ENCODE results near the gene PTH1R.

PTH1R gene

DNA sequence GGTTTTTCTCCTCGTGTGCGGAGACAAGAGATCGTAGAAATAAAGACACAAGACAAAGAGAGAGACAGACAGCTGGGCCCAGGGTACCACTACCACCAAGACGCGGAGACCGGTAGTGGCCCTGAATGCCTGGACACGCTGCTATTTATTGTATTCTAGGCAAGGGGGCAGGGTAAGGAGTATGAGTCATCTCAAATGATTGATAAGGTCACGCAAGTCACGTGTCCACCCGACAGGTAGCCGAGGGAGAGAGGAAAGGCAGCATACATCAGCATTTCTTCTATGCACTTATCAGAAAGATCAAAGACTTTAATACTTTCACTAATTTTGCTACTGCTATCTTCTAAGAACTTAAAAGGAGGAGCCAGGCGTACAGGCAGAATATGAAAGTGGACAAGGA lies 42.5 kb upstream of the PTH1R start:
- no peaks in the 10 kb centered on the region for H3K27me3 ChIP-seq (ENCODE audit: insufficient read depth, low read length, poor library complexity)
- H3K27ac ChIP-seq (ENCODE audit: low read length): no peak overlapping the region
- H3K4me3 ChIP-seq (ENCODE audit: low read depth in 1 of 2, low read length in 2 of 2): no peak overlapping the region
- ATAC-seq (ENCODE audit: insufficient read depth, low read depth) (no peak), DNase-seq (no peak)
- TF ChIP-seq, protein P1, sequence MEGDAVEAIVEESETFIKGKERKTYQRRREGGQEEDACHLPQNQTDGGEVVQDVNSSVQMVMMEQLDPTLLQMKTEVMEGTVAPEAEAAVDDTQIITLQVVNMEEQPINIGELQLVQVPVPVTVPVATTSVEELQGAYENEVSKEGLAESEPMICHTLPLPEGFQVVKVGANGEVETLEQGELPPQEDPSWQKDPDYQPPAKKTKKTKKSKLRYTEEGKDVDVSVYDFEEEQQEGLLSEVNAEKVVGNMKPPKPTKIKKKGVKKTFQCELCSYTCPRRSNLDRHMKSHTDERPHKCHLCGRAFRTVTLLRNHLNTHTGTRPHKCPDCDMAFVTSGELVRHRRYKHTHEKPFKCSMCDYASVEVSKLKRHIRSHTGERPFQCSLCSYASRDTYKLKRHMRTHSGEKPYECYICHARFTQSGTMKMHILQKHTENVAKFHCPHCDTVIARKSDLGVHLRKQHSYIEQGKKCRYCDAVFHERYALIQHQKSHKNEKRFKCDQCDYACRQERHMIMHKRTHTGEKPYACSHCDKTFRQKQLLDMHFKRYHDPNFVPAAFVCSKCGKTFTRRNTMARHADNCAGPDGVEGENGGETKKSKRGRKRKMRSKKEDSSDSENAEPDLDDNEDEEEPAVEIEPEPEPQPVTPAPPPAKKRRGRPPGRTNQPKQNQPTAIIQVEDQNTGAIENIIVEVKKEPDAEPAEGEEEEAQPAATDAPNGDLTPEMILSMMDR (IDR thresholded peaks at IDR 0.05; ENCODE audit: borderline replicate concordance, extremely low read depth, low read length, poor library complexity, severe bottlenecking): no peak
- H3K9ac ChIP-seq (ENCODE audit: low read depth, low read length): no peak overlapping the region
- no peaks in the 10 kb centered on the region for H3K79me2 ChIP-seq (ENCODE audit: insufficient read depth, low read length)
- no peak overlapping the region for H3K4me2 ChIP-seq (ENCODE audit: insufficient read depth, low read length)
- H2AFZ ChIP-seq (ENCODE audit: low read depth, low read length): no peak overlapping the region
- no peaks in the 10 kb centered on the region for H3K36me3 ChIP-seq (ENCODE audit: insufficient read depth, low read length)
- peaks cover 14% of the 10 kb centered on the region for H3K9me3 ChIP-seq (ENCODE audit: insufficient read depth, low read length, severe bottlenecking)
- H4K20me1 ChIP-seq (ENCODE audit: insufficient read depth, low read length): no peaks in the 10 kb centered on the region
- no peaks in the 10 kb centered on the region for H3K4me1 ChIP-seq (ENCODE audit: insufficient read depth, low read length)

GRCh38 chr3:46835491-46835890 lies 42.0 kb upstream of the PTH1R start:
- no peak for ATAC-seq (ENCODE audit: insufficient read depth, low read depth)

DNA sequence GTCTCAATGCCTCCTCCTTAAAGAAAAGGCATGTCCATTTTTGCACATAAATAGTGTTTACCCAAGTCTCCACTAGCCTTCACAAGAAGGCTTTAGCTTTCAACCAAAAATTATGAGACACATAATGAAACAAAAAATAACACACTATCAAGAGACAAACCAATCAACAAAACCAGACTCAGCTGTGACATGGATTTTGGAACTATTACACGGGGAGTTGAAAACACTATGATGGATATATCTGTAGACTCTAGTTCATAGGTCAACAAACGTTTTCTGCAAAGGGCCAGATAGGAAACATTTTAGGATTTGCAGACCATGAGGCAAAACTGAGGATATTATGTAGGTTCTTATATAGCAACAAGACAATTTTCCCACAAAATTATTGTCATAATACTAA lies 39.2 kb upstream of the PTH1R start:
- no peak for TF ChIP-seq EZH2 (IDR thresholded peaks at IDR 0.05; ENCODE audit: borderline replicate concordance, low read depth, low read length, severe bottlenecking)
- TF ChIP-seq, protein P1 (IDR thresholded peaks at IDR 0.05; ENCODE audit: borderline replicate concordance, extremely low read depth, low read length, poor library complexity, severe bottlenecking): no peak
- no peaks in the 10 kb centered on the region for H4K20me1 ChIP-seq (ENCODE audit: insufficient read depth, low read length)

More at GRCh38 chr3:46835491-46835890, 42.0 kb upstream of the PTH1R start:
- Histone ChIP-seq H3K27ac (ENCODE audit: low read length) (no peak overlapping the region), H2AFZ (ENCODE audit: low read depth, low read length) (no peak overlapping the region), H4K20me1 (ENCODE audit: insufficient read depth, low read length) (no peaks in the 10 kb centered on the region), H3K9ac (ENCODE audit: low read depth, low read length) (no peak overlapping the region), H3K9me3 (ENCODE audit: insufficient read depth, low read length, severe bottlenecking) (peaks cover 16% of the 10 kb centered on the region), H3K4me1 (ENCODE audit: insufficient read depth, low read length) (no peaks in the 10 kb centered on the region), H3K27me3 (ENCODE audit: insufficient read depth, low read length, poor library complexity) (no peaks in the 10 kb centered on the region), H3K79me2 (ENCODE audit: insufficient read depth, low read length) (no peaks in the 10 kb centered on the region), H3K4me3 (ENCODE audit: low read depth in 1 of 2, low read length in 2 of 2) (no peak overlapping the region), H3K4me2 (ENCODE audit: insufficient read depth, low read length) (no peak overlapping the region), H3K36me3 (ENCODE audit: insufficient read depth, low read length) (no peaks in the 10 kb centered on the region)
- TF ChIP-seq EZH2 (IDR thresholded peaks at IDR 0.05; ENCODE audit: borderline replicate concordance, low read depth, low read length, severe bottlenecking): no peak
- TF ChIP-seq, protein P1 (IDR thresholded peaks at IDR 0.05; ENCODE audit: borderline replicate concordance, extremely low read depth, low read length, poor library complexity, severe bottlenecking): no peak
- no peak for DNase-seq

GRCh38 chr3:46840491-46840890 lies 37.0 kb upstream of the PTH1R start:
- no peak overlapping the region for H3K27ac ChIP-seq (ENCODE audit: low read length)
- H3K4me1 ChIP-seq (ENCODE audit: insufficient read depth, low read length): no peaks in the 10 kb centered on the region
- no peaks in the 10 kb centered on the region for H4K20me1 ChIP-seq (ENCODE audit: insufficient read depth, low read length)
- H3K36me3 ChIP-seq (ENCODE audit: insufficient read depth, low read length): no peaks in the 10 kb centered on the region
- no peak overlapping the region for H2AFZ ChIP-seq (ENCODE audit: low read depth, low read length)
- peaks cover 21% of the 10 kb centered on the region for H3K9me3 ChIP-seq (ENCODE audit: insufficient read depth, low read length, severe bottlenecking)
- no peak for ATAC-seq (ENCODE audit: insufficient read depth, low read depth)
- H3K4me2 ChIP-seq (ENCODE audit: insufficient read depth, low read length): no peak overlapping the region
- no peak overlapping the region for H3K4me3 ChIP-seq (ENCODE audit: low read depth in 1 of 2, low read length in 2 of 2)
- H3K9ac ChIP-seq (ENCODE audit: low read depth, low read length): no peak overlapping the region
- no peaks in the 10 kb centered on the region for H3K27me3 ChIP-seq (ENCODE audit: insufficient read depth, low read length, poor library complexity)
- DNase-seq: no peak
- H3K79me2 ChIP-seq (ENCODE audit: insufficient read depth, low read length): no peaks in the 10 kb centered on the region
- TF ChIP-seq EZH2 (IDR thresholded peaks at IDR 0.05; ENCODE audit: borderline replicate concordance, low read depth, low read length, severe bottlenecking): no peak
- TF ChIP-seq, protein P1 (IDR thresholded peaks at IDR 0.05; ENCODE audit: borderline replicate concordance, extremely low read depth, low read length, poor library complexity, severe bottlenecking): no peak

More for the DNA sequence above, 39.2 kb upstream of the PTH1R start:
- Histone ChIP-seq H3K36me3 (ENCODE audit: insufficient read depth, low read length) (no peaks in the 10 kb centered on the region), H3K4me3 (ENCODE audit: low read depth in 1 of 2, low read length in 2 of 2) (no peak overlapping the region), H3K79me2 (ENCODE audit: insufficient read depth, low read length) (no peaks in the 10 kb centered on the region), H3K4me2 (ENCODE audit: insufficient read depth, low read length) (no peak overlapping the region), H3K4me1 (ENCODE audit: insufficient read depth, low read length) (no peaks in the 10 kb centered on the region), H2AFZ (ENCODE audit: low read depth, low read length) (no peak overlapping the region), H3K27ac (ENCODE audit: low read length) (no peak overlapping the region), H3K27me3 (ENCODE audit: insufficient read depth, low read length, poor library complexity) (no peaks in the 10 kb centered on the region), H3K9me3 (ENCODE audit: insufficient read depth, low read length, severe bottlenecking) (peaks cover 21% of the 10 kb centered on the region), H3K9ac (ENCODE audit: low read depth, low read length) (no peak overlapping the region)
- DNase-seq (no peak), ATAC-seq (ENCODE audit: insufficient read depth, low read depth) (no peak)
